Measurements from ENCODE around the gene PRRT4.

The PRRT4 gene

GRCh38 chr7:128374041-128374440, 12.6 kb upstream of the PRRT4 start:
- no peak for DNase-seq (ENCODE audit: low spot score)

DNA sequence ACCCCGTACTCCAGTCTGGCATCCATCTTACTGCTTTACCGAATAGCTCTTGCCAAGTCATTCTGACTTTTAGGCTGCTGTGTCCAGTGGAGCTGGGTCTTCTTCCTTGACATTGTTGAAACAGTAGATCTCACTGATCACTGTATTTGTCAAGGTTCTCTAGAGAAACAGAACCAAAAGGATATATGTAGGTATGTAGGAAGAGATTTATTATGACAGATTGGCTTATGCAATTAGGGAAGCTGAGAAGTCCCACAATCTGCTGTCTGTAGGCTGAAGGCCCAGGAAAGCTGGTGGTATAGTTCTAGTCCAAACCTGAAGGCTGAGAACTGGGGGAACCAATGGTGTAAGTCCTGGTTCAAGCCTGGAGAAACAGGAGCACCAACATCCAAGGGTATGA, 12.1 kb upstream of the PRRT4 start:
- DNase-seq (ENCODE audit: low spot score): no peak

DNA sequence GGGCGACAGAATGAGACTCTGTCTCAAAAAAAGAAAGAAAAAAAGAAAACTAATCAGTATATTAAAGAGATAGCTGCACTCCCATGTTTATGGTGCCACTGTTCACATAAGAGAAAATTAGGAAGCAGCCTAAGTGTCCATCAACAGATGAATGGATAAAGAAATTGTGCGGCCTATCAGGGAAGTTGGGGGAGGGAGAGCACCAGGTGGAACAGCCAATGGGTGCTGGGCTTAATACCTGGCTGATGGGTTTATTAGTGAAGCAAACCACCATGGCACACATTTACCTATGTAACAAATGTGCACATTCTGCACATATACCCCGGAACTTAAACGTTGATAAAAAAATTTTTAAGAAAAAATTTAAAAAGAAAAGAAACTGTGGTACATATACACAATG, 9.0 kb upstream of the PRRT4 start:
- no peak for DNase-seq (ENCODE audit: low spot score)

- DNase-seq (ENCODE audit: low spot score): no peak
These were observed 5.5 kb upstream of the PRRT4 start for GRCh38 chr7:128366986-128367385.

DNA sequence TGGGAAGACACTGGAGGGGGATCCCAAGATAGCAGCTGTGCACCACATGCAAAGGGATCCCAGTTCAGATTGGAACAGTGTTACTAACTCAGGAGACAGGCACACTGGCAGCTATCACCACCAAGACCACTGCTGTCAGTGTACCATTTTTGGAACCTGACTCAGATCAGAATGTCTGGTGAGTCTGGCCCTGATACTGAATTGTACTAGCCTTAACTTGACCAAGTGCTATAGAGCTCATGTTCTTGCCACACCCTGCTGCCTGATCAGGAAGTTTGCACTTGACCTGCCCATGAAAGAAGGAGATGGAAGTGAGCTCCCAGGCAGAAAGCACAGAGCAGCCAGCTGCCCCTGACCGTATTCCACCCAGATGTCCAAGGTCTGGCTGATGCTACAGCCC, 4.8 kb upstream of the PRRT4 start:
- peak; percentile 4 for DNase-seq (ENCODE audit: low spot score)

DNA sequence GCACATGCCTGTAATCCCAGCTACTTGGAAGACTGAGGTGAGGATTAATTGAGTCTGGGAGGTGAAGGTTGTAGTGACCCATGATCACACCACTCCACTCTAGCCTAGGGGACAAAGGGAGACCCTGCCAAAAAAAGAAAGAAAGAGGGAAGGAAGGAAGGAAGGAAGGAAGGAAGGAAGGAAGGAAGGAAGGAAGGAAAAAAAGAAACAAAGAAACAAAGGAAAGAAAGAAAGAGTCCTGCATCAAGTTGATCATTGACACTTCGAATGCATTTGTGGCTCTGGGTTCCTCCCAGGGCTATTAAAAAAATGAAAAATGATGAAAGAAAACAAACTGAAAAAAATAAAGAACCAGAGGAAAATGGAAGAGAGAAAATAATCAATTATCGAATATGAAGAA, 3.9 kb upstream of the PRRT4 start:
- DNase-seq (ENCODE audit: low spot score): no peak

DNA sequence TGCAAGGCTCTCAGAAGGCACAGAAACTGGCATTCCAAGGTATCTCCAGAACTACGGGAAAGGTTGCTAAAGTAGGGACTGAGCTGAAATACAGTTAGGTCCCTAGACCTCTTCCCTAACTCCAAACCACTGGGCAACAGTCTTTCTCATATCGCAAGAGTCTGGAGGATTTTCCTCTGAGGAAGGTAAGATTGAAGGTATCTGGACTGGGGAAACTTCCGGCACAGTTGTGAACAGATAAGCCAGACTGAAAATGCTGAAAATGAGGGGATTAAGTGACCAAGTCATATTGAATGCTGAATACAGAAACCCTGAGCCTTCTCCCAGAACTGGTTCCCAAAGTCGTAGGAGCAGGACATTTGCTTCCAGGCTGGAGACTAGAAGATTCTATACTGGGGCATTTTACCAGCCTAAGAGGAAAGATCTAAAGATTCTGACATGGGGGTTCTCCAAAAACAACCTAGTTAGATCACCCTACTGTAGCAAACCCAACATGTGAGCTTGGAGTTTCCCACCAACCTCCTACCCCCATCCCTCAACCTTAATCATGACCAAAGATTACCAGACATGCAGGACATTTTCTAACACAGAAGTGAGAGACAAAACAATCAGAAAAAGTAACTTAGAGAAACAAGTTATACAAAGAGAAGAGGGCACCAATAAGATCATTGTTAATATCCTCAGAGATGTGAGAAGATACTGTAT, 2.8 kb upstream of the PRRT4 start:
- no peak for DNase-seq (ENCODE audit: low spot score)

DNA sequence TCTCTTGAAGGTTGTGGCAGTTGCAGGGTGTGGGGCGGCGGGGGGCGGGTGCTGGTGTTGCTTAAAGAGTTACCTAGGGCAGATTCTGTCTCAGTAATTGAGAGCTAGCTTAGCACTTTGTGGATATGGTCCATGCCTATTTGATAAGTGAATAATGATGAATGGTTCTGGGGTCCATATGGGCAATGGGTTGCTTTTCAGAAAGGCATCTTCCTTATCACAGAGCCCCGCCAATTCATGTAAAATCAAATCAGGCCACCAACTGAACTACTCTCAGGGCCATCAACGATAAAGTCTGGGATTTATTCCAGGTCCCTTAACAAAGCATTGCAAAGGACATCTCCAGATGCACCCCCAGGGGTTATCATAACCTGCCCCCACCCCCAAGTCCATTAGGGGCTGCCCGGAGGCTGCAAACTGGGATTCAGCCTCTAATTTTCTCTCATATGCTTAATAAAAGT, 1.8 kb upstream of the PRRT4 start:
- no peak for DNase-seq (ENCODE audit: low spot score)

- peak; percentile 77 for DNase-seq (ENCODE audit: low spot score)
These were observed 1.2 kb upstream of the PRRT4 start for GRCh38 chr7:128362670-128363069.

GRCh38 chr7:128360359-128360678, 1.2 kb downstream of the PRRT4 start:
- DNase-seq (ENCODE audit: low spot score): peak; percentile 18

DNA sequence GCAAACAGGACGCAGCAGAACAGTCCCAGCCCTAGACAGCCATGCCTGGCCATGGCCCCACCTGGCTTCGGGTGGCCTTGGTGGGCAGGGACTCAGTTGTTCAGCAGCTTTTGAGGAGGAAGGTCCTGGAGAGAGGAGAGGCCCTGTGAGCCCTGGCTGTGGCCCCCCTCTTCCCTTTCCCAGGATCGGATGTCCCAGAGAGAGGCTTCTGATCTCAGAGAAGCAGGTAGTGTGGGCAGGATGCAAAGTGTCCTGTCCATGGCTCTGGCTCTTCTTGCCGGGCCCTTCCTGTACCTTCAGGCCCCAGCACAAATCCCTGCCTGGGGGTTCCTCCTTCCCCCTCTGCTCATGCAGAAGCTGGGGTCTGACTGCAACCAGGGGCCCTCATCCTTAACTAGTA, 1.6 kb downstream of the PRRT4 start:
- DNase-seq (ENCODE audit: low spot score): peak; percentile 9

DNA sequence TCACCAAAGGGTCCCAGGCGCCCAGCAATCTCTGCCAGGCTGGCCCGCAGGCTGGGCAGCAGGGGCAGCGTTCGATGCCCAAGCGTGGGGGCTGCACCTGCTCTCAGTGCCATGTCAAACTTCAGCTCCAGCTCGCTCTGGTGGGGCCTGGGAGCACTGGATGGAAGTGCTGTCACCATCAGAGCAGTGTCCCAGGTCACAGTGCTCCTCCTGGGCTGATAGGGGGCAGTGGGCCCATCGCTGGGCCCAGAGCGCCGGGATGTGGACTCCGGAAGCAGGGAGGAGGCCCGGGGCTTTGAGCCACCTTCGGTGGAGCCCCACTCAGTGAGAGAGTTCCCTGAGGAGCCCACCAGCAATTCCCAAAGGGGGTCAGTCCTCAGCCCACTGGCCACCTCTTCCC, 2.2 kb downstream of the PRRT4 start:
- no peak for DNase-seq (ENCODE audit: low spot score)

GRCh38 chr7:128358233-128358632, 3.3 kb downstream of the PRRT4 start:
- no peak for DNase-seq (ENCODE audit: low spot score)

GRCh38 chr7:128357217-128357613, 4.3 kb downstream of the PRRT4 start:
- no peak for DNase-seq (ENCODE audit: low spot score)

DNA sequence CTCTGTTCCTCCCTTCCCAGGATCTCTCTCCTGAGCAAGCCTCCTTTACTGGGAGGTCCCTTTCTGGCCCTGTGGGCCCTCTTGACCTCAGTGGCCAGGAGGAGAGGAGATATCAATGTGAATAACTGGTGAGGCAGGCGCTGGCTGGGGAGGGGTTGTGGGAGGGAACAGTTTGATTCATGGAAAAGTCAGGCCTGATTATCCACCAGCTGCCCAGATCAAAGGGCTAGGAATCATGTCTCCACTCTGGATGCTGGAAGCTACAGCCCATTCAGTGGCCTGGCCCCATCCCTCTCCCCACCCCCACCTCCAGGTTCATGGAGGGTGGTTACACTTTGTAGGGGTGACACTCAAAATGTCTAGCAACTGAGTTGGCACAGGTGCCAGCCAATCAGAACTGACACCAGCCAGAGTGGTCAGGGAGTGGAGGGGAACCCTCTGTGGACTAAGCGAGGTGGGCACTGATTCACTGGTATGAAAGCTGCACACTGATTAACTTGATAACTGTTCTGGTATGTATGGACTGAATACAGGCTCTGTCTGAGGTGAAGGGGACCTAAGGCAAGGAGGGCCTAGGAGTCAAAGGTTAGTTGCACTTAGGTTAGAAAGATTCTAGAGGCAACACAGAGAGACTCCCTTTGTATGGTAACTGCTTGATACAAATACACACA, 4.8 kb downstream of the PRRT4 start:
- peak; percentile 8 for DNase-seq (ENCODE audit: low spot score)

- no peak for DNase-seq (ENCODE audit: low spot score)
These were observed 7.9 kb downstream of the PRRT4 start for GRCh38 chr7:128353610-128354009.

- no peak for DNase-seq (ENCODE audit: low spot score)
These were observed 8.3 kb downstream of the PRRT4 start for GRCh38 chr7:128353189-128353588.

DNA sequence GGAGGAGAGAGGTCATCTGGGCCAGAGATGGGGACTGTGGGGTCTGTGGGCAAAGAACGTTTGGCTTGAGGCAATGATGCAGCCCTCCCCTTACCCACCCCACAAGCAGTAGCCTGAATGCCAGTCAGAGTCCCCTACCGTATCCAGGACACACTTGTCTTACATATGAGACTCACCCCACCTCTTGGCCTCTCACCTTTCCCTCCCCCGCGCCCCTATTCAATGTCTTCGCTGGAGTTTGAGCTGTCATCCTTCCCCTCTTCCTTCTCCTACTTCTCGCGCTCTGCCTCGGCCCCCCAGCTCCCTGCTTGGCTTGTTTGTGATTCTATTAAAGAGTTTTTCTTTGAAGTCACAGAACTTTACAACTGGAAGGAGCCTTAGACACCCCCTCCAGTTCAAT, 8.9 kb downstream of the PRRT4 start:
- DNase-seq (ENCODE audit: low spot score): no peak

GRCh38 chr7:128352153-128352537, 9.3 kb downstream of the PRRT4 start:
- peak; percentile 73 for DNase-seq (ENCODE audit: low spot score)

DNA sequence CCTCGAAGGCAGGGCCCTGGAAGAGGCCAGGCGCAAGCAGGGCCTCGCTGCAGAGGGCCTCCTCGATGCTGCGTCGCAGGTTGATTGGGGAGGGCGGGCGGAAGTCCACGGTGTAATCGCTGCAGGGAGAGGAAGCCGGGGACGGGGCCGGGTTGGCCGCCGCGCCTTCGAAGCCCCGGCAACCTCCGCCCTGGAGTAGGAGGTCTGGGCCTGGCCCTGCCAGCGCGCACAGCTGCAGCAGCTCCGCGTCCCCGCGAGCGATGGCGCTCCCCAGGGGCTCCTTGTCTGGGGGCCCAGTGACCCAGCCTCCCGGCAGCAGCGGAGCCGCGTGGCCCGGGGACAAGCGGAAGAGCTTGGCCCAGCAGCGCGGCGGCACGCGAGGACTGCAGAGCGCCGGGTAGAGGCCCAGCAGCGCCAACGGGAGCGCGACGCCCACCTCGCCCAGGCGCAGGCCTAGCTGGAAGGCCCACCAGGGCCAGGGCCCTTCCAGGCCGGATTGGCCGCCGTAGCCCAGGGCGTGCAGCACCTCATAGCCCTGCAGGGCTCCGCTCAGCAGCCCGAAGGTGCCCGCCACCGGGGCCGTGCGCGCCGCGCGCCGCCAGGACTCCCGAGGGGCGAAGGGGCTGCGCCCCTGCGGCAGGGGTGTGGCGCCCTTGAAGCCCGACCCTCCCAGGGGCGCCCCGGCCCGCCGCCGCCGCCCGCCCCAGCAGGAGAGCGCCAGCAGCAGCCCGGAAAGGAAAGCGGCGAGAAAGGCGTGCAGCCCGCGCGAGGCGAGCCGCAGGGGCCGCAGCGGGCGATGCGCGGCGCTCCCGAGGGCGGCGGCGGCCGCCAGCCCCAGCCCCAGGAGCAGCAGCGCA, 10.0 kb downstream of the PRRT4 start:
- peak; percentile 6 for DNase-seq (ENCODE audit: low spot score)

GRCh38 chr7:128350708-128351295, 10.7 kb downstream of the PRRT4 start:
- no peak for DNase-seq (ENCODE audit: low spot score)

- DNase-seq (ENCODE audit: low spot score): peak; percentile 6
These were observed 12.0 kb downstream of the PRRT4 start for GRCh38 chr7:128349466-128349825.

- peak; percentile 72 for DNase-seq (ENCODE audit: low spot score)
These were observed 13.8 kb downstream of the PRRT4 start for GRCh38 chr7:128347647-128348097.
